Liver (tissue), 9 donors: Measurements from ENCODE around the gene USP2. TPM values are rescaled to one million over a fixed set of nuclear protein-coding genes. Genes with fewer than 3 reads are reported as not detected.
A peak's percentile ranks its signal among the peaks of the same experiment; 100 is the strongest.

Experiments used
- DNase-seq: peaks from one replicate; pipeline ENCODE4 v3.0.0-alpha.2; 2017; ENCODE audit warnings: low spot score
- H3K27ac ChIP-seq, 2 donors: one replicate each; pipeline ENCODE4 v1.7.0; 2013; ENCODE audit warnings: inconsistent platforms in 2 of 2, low read length in 2 of 2, control low read depth in 1 of 2, low read depth in 1 of 2, mild to moderate bottlenecking in 1 of 2
- H3K27me3 ChIP-seq, 4 donors: one replicate each; pipeline versions ENCODE4 v1.6.1 to v1.7.0; 2013; ENCODE audit warnings: low read length in 3 of 4, inconsistent platforms in 1 of 4, mild to moderate bottlenecking in 1 of 4, moderate library complexity in 1 of 4; ENCODE audit not compliant: control insufficient read depth in 4 of 4, insufficient read depth in 4 of 4
- H3K36me3 ChIP-seq, 4 donors: one replicate each; pipeline versions ENCODE4 v1.6.1 to v1.7.0; 2013; ENCODE audit warnings: low read length in 3 of 4, mild to moderate bottlenecking in 3 of 4, low read depth in 1 of 4, moderate library complexity in 1 of 4; ENCODE audit not compliant: control insufficient read depth in 4 of 4, insufficient read depth in 3 of 4
- H3K4me1 ChIP-seq, 4 donors: one replicate each; pipeline versions ENCODE4 v1.6.1 to v1.7.0; 2013; ENCODE audit warnings: low read length in 3 of 4, mild to moderate bottlenecking in 3 of 4, moderate library complexity in 1 of 4; ENCODE audit not compliant: control insufficient read depth in 4 of 4, insufficient read depth in 4 of 4
- H3K4me3 ChIP-seq, 3 donors: one replicate each; pipeline versions ENCODE4 v1.6.1 to v1.7.0; 2013; ENCODE audit warnings: low read length in 3 of 3, control low read depth in 1 of 3, low read depth in 1 of 3, mild to moderate bottlenecking in 1 of 3
- H3K9ac ChIP-seq, 2 donors: one replicate each; pipeline ENCODE4 v1.7.0; 2013; ENCODE audit warnings: low read length in 2 of 2, mild to moderate bottlenecking in 2 of 2, moderate library complexity in 2 of 2, control low read depth in 1 of 2, low read depth in 1 of 2
- H3K9me3 ChIP-seq, 4 donors: one replicate each; pipeline versions ENCODE4 v1.6.1 to v1.7.0; 2013; ENCODE audit warnings: low read length in 3 of 4; ENCODE audit not compliant: control insufficient read depth in 4 of 4
- EGR1 ChIP-seq, 2 donors: IDR thresholded peaks; 2 replicates each; pipeline ENCODE4 v1.6.1; 2016 to 2018; ENCODE audit warnings: antibody characterized with exemption in 2 of 2, low read depth in 2 of 2
- FOXA1 ChIP-seq: IDR thresholded peaks from 2 replicates; pipeline ENCODE4 v1.6.1; 2016; ENCODE audit warnings: antibody characterized with exemption
- FOXA2 ChIP-seq: IDR thresholded peaks from 2 replicates; pipeline ENCODE4 v1.6.1; 2016; ENCODE audit warnings: antibody characterized with exemption
- GABPA ChIP-seq, 2 donors: IDR thresholded peaks in 1 of 2; conservative IDR thresholded peaks in 1 of 2; 2 replicates each; pipeline ENCODE4 v1.6.1; 2016; ENCODE audit warnings: antibody characterized with exemption in 2 of 2, mild to moderate bottlenecking in 1 of 2, moderate library complexity in 1 of 2
- HNF4A ChIP-seq, 2 donors: conservative IDR thresholded peaks; 2 replicates each; pipeline ENCODE4 v1.6.1; 2016; ENCODE audit warnings: antibody characterized with exemption in 2 of 2, mild to moderate bottlenecking in 2 of 2
- HNF4G ChIP-seq: IDR thresholded peaks from 2 replicates; pipeline ENCODE4 v1.6.1; 2016; ENCODE audit warnings: antibody characterized with exemption
- JUND ChIP-seq, 2 donors: IDR thresholded peaks; 2 replicates each; pipeline ENCODE4 v1.6.1; 2016; ENCODE audit warnings: antibody characterized with exemption in 2 of 2
- NR2F2 ChIP-seq: IDR thresholded peaks from 2 replicates; pipeline ENCODE4 v1.6.1; 2016; ENCODE audit warnings: antibody characterized with exemption
- RAD21 ChIP-seq, 2 donors: IDR thresholded peaks; 2 replicates each; pipeline ENCODE4 v1.6.1; 2016; ENCODE audit warnings: antibody characterized with exemption in 2 of 2, mild to moderate bottlenecking in 2 of 2
- SP1 ChIP-seq: IDR thresholded peaks from 2 replicates; pipeline ENCODE4 v1.6.1; 2018; ENCODE audit warnings: antibody characterized with exemption, mild to moderate bottlenecking
- TAF1 ChIP-seq: conservative IDR thresholded peaks from 2 replicates; pipeline ENCODE4 v1.6.1; 2016; ENCODE audit warnings: antibody characterized with exemption, mild to moderate bottlenecking
- YY1 ChIP-seq: IDR thresholded peaks from 2 replicates; pipeline ENCODE4 v1.6.1; 2016; ENCODE audit warnings: antibody characterized with exemption, mild to moderate bottlenecking
- WGBS: extraction: QIAGEN DNeasy Blood & Tissue Kit; methylation state at CpG from one replicate; pipeline ENCODE4 v1.1.7; 2013; 5-methylcytosine and 5-hydroxymethylcytosine counted together
- polyA plus RNA-seq, 2 donors: library from polyadenylated mRNA; stranded (reverse) in 1 of 2; unstranded in 1 of 2; fragments of 200-250 nt in 1 of 2; fragments of >200 nt in 1 of 2; fragmentation: Nextera tagmentation in 1 of 2; extraction: Ambion mirVana in 1 of 2; gene quantifications; one replicate each; pipeline versions ENCODE4 v1.2.1 to v1.2.3, GENCODE V29; 2013 to 2015
- total RNA-seq, 2 donors: library from RNA; depleted of rRNA; stranded (reverse); fragments of >200 nt; gene quantifications; one replicate each; pipeline ENCODE4 v1.2.3, GENCODE V29; 2014
- TF ChIP-seq, protein P1 (sequence below): fragments of 150-350 bp; IDR thresholded peaks from 2 replicates; pipeline ENCODE4 v1.5.1; 2017; ENCODE audit warnings: improper control_type of control experiment, low read depth, low read length; ENCODE audit not compliant: missing input control
- TF ChIP-seq, protein P2 (sequence below): IDR thresholded peaks from 2 replicates; pipeline ENCODE4 v1.6.1; 2016; ENCODE audit warnings: antibody characterized with exemption
- TF ChIP-seq, protein P3 (sequence below): IDR thresholded peaks from 2 replicates; pipeline ENCODE4 v1.6.1; 2016; ENCODE audit warnings: antibody characterized with exemption
- TF ChIP-seq, protein P4 (sequence below): IDR thresholded peaks from 2 replicates; pipeline ENCODE4 v1.6.1; 2016; ENCODE audit warnings: antibody characterized with exemption
- TF ChIP-seq, protein P5 (sequence below): IDR thresholded peaks from 2 replicates; pipeline ENCODE4 v1.6.1; 2016; ENCODE audit warnings: antibody characterized with exemption, mild to moderate bottlenecking
- donor health status: healthy.
- donor health status: healthy.
- donor health status: healthy.
- donor health status: healthy.
- donor health status: healthy.

The USP2 gene
- total and polyA plus RNA-seq, 4 donors, result 0.65 to 4.4 (median 2.1) TPM

DNA sequence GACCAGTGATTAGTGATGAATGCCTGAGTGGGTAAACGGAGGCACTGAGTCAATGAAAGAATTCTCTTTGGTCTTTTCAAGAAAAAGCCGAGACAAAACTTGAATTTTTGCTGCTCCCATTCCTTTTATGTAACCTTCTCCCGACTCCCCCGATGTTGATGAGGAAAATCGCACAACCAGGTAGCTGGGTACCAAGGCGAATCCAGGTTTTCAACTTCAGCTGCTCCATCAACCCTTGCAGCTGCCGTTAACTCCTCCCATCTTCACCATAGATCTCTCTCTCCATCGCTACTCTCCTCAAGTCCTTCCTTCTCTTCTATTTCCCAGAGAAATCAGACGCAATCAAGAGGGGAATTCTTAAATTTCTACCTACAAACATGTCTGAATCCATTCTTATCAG is 611 bp upstream of the USP2 start:
- WGBS, result 13% methylated on average over 9 of the region's 9 CpGs
- Histone ChIP-seq H3K27ac (no peak overlapping the region), H3K9ac (no peak overlapping the region), H3K4me3 (peak overlapping the region in 2 of 3 donors; percentile 43 to 51), H3K4me1 (peaks cover 5 to 13% (median 11%) of the 10 kb centered on the region in 4 donors), H3K9me3 (no peaks in the 10 kb centered on the region), H3K27me3 (no peaks in the 10 kb centered on the region), H3K36me3 (no peaks in the 10 kb centered on the region)
- TF ChIP-seq SP1, result no peak
- TF ChIP-seq YY1, result no peak
- no peak for TF ChIP-seq JUND (IDR thresholded peaks at IDR 0.05)
- TF ChIP-seq TAF1, result no peak
- TF ChIP-seq, protein P1, sequence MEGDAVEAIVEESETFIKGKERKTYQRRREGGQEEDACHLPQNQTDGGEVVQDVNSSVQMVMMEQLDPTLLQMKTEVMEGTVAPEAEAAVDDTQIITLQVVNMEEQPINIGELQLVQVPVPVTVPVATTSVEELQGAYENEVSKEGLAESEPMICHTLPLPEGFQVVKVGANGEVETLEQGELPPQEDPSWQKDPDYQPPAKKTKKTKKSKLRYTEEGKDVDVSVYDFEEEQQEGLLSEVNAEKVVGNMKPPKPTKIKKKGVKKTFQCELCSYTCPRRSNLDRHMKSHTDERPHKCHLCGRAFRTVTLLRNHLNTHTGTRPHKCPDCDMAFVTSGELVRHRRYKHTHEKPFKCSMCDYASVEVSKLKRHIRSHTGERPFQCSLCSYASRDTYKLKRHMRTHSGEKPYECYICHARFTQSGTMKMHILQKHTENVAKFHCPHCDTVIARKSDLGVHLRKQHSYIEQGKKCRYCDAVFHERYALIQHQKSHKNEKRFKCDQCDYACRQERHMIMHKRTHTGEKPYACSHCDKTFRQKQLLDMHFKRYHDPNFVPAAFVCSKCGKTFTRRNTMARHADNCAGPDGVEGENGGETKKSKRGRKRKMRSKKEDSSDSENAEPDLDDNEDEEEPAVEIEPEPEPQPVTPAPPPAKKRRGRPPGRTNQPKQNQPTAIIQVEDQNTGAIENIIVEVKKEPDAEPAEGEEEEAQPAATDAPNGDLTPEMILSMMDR, result no peak
- no peak for TF ChIP-seq EGR1 (IDR thresholded peaks at IDR 0.05; ENCODE audit: low read depth in 2 of 2)
- no peak for TF ChIP-seq GABPA (IDR thresholded peaks at IDR 0.05 in 1 of 2, conservative IDR thresholded peaks at IDR 0.05 in 1 of 2)
- TF ChIP-seq, protein P2, sequence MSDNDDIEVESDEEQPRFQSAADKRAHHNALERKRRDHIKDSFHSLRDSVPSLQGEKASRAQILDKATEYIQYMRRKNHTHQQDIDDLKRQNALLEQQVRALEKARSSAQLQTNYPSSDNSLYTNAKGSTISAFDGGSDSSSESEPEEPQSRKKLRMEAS, result no peak
- no peak for TF ChIP-seq FOXA1
- TF ChIP-seq RAD21 (IDR thresholded peaks at IDR 0.05), result no peak
- TF ChIP-seq FOXA2, result no peak
- no peak for TF ChIP-seq HNF4A (conservative IDR thresholded peaks at IDR 0.05)
- TF ChIP-seq HNF4G, result no peak
- no peak for TF ChIP-seq NR2F2
- TF ChIP-seq, protein P3, sequence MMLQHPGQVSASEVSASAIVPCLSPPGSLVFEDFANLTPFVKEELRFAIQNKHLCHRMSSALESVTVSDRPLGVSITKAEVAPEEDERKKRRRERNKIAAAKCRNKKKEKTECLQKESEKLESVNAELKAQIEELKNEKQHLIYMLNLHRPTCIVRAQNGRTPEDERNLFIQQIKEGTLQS, result no peak
- TF ChIP-seq, protein P4, sequence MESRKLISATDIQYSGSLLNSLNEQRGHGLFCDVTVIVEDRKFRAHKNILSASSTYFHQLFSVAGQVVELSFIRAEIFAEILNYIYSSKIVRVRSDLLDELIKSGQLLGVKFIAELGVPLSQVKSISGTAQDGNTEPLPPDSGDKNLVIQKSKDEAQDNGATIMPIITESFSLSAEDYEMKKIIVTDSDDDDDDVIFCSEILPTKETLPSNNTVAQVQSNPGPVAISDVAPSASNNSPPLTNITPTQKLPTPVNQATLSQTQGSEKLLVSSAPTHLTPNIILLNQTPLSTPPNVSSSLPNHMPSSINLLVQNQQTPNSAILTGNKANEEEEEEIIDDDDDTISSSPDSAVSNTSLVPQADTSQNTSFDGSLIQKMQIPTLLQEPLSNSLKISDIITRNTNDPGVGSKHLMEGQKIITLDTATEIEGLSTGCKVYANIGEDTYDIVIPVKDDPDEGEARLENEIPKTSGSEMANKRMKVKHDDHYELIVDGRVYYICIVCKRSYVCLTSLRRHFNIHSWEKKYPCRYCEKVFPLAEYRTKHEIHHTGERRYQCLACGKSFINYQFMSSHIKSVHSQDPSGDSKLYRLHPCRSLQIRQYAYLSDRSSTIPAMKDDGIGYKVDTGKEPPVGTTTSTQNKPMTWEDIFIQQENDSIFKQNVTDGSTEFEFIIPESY, result no peak
- DNase-seq, result no peak

DNA sequence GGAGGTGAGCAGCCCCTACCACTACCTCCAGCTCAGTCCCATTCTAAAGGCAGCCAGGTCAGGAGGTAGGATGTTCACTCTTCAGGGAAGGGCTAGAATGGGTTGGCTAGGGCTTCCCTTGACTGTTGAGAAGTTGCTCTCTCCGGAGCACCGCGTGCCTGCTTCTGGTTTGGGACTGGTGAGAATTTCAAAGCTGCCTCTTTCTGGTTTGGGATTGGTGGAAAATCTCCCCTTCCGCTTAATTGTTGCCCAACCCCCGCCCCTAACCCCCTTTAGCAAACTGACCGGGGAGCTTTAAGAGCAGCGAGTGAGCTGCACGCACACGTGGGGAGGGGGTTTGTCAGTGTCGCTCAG is 686 bp downstream of the USP2 start:
- no peaks in the 10 kb centered on the region for H3K27me3 ChIP-seq
- WGBS, result 12% methylated on average over 10 of the region's 10 CpGs
- DNase-seq, result no peak
- H3K9ac ChIP-seq, result peak overlapping the region in 1 of 2 donors; percentile 0
- H3K4me1 ChIP-seq, result peaks cover 10 to 21% (median 17%) of the 10 kb centered on the region in 4 donors
- H3K4me3 ChIP-seq, result no peak overlapping the region
- TF ChIP-seq EGR1 (IDR thresholded peaks at IDR 0.05; ENCODE audit: low read depth in 2 of 2) (no peak), NR2F2 (no peak), HNF4G (no peak)
- TF ChIP-seq, protein P4, result no peak
- TF ChIP-seq, protein P5, sequence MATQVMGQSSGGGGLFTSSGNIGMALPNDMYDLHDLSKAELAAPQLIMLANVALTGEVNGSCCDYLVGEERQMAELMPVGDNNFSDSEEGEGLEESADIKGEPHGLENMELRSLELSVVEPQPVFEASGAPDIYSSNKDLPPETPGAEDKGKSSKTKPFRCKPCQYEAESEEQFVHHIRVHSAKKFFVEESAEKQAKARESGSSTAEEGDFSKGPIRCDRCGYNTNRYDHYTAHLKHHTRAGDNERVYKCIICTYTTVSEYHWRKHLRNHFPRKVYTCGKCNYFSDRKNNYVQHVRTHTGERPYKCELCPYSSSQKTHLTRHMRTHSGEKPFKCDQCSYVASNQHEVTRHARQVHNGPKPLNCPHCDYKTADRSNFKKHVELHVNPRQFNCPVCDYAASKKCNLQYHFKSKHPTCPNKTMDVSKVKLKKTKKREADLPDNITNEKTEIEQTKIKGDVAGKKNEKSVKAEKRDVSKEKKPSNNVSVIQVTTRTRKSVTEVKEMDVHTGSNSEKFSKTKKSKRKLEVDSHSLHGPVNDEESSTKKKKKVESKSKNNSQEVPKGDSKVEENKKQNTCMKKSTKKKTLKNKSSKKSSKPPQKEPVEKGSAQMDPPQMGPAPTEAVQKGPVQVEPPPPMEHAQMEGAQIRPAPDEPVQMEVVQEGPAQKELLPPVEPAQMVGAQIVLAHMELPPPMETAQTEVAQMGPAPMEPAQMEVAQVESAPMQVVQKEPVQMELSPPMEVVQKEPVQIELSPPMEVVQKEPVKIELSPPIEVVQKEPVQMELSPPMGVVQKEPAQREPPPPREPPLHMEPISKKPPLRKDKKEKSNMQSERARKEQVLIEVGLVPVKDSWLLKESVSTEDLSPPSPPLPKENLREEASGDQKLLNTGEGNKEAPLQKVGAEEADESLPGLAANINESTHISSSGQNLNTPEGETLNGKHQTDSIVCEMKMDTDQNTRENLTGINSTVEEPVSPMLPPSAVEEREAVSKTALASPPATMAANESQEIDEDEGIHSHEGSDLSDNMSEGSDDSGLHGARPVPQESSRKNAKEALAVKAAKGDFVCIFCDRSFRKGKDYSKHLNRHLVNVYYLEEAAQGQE, result no peak
- TF ChIP-seq, protein P1, result no peak
- H3K36me3 ChIP-seq, result no peaks in the 10 kb centered on the region
- H3K9me3 ChIP-seq, result no peaks in the 10 kb centered on the region
- no peak overlapping the region for H3K27ac ChIP-seq
